GM21576 (cell line): ENCODE measurements around the gene MLXIPL.
"Not testable (repeated sequence)": the region's sequence is repeated elsewhere in the genome, so short reads cannot be mapped to it uniquely, and the experiment has no call there.

Experiments
- ATAC-seq: cut with Tn5 transposase; IDR thresholded peaks from one replicate; pipeline ENCODE4 v1.9.1; 2021; ENCODE audit warnings: mild to moderate bottlenecking, moderate library complexity; ENCODE audit not compliant: unreplicated experiment

Gene MLXIPL

DNA sequence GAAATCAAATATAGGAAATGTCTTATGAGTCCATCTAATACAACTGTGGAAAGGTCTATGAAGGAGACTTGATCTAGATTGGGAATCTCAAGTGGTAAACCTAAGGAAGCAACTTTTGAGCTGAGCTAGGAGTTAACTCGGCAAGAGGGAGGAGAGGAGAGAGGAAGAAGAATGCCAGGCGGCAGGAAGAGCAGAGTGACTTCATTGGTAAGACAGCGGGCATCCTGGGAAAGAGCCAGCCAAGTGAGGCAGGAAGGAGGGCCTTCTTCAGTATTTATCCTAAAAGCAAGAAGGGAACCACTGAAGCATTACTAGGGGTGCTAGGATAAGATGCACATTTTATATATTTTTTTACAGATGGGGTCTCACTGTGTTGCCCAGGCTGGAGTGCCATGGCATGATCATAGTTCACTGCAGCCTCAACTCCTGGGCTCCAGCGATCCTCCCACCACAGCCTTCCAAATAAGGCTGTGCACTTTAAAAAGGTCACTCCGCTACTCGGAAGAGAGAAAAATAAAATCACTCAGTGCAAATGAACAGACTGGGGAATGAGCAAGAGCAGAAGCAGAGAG, 68.8 kb downstream of the MLXIPL start:
- no peak for ATAC-seq

DNA sequence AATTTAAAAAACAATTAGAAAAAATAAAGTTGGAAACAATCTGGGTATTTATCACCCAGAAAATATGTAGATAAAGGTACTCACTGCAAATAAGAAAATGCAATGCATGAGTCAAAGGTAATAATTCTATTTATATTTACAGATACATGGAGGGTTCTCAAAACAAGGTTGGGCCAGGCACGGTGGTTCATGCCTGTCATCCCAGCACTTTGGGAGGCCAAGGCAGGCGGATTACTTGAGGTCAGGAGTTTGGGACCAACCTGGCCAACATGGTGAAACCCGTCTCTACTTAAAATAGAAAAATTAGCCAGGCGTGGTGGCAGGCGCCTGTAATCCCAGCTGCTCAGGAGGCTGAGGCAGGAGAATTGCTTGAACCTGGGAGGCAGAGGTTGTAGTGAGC, 74.2 kb downstream of the MLXIPL start:
- not testable (repeated sequence) for ATAC-seq

GRCh38 chr7:73549176-73549575, 75.1 kb downstream of the MLXIPL start:
- ATAC-seq = no peak

GRCh38 chr7:73547841-73548240, 76.5 kb downstream of the MLXIPL start:
- no peak for ATAC-seq

DNA sequence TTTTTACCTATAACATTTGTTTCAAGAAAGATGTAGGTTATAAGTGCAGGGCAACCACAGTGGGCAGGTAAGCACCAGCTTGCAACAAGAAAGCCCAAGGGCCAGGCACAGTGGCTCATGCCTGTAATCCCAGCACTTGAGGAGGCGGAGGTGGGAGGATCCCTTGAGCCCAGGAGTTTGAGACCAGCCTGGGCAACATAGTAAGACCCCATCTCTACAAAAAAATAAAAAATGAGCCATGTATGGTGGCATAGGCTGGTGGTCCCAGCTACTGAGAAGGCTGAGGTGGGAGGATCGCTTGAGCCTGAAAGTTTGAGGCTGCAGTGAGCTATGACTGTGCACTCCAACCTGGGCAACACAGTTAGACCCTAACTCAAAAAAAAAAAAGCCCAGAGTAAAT, 79.6 kb downstream of the MLXIPL start:
- no peak for ATAC-seq
